GM18861 (cell line): ENCODE measurements around the gene UBAC1.
A peak's percentile ranks its signal among the peaks of the same experiment; 100 is the strongest.

ENCODE experiments used
- ATAC-seq: cut with Tn5 transposase; IDR thresholded peaks from one replicate; pipeline ENCODE4 v1.9.1; 2021; ENCODE audit not compliant: unreplicated experiment

UBAC1 gene, protein sequence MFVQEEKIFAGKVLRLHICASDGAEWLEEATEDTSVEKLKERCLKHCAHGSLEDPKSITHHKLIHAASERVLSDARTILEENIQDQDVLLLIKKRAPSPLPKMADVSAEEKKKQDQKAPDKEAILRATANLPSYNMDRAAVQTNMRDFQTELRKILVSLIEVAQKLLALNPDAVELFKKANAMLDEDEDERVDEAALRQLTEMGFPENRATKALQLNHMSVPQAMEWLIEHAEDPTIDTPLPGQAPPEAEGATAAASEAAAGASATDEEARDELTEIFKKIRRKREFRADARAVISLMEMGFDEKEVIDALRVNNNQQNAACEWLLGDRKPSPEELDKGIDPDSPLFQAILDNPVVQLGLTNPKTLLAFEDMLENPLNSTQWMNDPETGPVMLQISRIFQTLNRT

DNA sequence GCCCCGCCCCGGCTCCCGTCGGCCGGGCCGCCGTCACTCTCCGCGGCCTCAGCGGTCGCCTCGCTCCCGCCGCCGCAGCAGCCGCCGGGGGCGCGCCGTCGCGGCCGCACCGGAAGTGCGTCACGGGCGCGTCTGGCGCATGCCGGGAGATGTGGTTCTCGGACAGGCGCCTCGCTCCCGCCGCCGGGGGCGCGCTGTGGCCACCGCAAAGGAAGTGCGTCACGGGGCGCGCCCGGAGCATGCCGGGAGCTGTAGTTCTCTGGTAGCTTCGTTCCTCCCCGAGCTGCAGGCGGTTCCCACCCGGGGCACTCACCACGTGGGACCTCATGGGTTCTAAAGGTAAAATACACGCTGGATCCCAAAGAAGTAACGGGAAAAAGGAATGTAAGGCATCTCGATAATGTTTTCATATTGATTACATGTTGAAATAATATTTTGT is at the start of gene UBAC1:
Gene UBAC1 (minus strand): TSS at position 97 of the 439 bp plus-strand sequence. CDS start 211 bp downstream, outside the sequence.
- peak; percentile 89 for ATAC-seq

DNA sequence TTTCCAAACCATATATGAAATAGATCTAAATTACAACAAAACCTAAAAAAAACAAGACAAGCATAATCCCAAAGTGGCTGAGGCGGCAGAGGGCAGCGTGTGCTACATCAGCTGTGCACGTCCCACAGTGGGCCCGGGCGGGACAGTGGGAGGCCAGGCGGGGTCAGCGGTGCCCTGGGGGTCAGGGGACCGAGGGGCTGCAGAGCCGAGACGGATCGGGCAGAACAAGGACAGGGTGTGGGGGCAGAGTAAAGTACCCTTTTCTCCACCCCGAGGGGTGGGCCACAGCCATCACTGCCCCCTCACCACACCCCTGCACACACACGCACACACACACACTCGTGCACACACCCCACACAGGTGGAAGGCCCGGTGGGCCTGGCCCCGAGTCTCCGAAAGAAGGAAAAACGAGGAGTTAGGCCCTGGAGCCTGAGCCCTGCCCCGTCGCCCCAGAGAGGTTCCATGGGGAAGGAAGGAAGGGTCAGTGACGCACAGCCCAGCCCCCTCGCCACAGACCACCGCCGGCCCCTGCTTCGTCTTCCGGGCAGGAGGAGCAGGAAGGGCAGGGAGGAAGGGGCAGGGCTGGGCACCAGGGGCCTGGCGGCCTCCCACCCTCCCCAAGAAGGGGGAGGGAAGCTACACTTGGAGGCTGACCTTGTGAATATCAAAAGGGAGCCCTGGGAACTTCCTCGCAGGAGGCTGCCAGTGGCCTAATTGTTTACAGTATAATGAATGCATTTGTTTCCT is 49.6 kb upstream of the UBAC1 start:
- ATAC-seq: no peak

- no peak for ATAC-seq
These were observed 49.0 kb upstream of the UBAC1 start for GRCh38 chr9:136010176-136010575.

GRCh38 chr9:136009516-136009915 is 48.3 kb upstream of the UBAC1 start:
- ATAC-seq: no peak

DNA sequence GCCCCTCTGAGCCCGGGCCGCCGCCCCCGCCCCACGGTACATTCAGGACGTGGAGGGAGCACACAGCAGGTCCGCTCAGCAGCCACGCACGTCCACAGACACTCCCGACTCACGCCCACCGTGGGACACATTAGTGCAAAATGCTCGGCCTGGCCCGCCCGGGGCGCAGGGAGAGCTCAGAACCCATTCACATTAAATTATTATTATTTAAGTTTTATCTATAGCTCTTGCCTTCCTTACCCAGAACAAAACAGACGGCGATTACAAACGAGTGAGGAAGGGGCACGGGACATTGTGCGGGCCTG is 47.5 kb upstream of the UBAC1 start:
- no peak for ATAC-seq

DNA sequence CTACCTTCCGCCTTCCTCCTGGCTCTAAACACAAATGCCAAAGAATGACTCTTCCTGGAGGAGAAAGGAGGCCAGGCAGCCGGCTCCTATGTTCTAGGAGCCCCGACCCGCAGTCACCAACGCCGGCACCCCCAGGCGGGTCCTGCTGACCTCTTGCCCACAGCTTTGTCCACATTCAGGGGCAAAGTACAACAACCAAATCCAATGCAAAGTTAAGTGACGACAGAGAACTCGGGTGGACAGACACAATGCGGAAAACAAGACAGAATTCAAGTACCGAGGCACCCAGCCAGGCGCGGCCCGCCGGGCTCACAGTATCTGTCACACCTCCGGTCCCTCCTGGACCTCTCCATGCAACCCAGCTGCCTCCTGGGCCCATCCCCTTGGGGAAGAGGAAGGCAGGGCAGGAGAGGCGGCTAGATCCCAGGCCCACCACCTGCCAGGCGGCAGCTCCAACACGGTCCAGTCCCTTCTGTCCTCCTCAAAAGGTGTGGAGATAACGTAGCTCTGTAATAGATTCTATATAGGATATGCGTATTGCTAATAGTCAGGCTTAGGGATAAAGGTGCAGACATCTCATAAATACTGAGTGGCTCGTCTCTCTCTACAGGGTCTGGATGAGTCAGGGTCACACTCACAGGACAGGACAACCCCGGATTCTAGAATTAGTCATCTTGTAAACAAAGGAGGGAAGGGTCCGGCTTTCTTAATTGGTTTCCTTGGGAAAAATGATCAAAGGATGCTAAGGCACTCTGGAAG is 46.9 kb upstream of the UBAC1 start:
- ATAC-seq: no peak

- no peak for ATAC-seq
These were observed 46.2 kb upstream of the UBAC1 start for GRCh38 chr9:136007276-136007933.

GRCh38 chr9:136006169-136006568 is 45.0 kb upstream of the UBAC1 start:
- ATAC-seq: no peak

DNA sequence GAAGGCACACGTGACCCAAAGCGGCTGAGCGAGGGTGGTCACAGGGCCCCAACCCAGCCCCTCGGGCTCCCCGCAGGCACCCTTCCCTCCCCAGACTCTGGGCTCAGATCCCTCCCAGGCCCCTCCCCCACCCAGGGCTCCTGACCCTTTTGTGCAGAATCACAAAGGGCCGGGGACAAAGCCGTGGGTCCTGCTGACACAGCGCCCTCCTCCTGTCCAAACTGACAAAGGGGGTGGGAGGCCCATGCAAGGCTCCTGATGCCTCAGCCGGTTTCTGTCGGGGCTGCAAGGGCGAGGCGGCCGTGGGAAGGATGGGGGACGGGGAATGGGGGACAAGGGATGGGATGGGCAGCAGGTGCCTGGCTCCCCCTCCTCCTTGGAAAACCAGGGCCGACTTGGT is 43.5 kb upstream of the UBAC1 start:
- ATAC-seq: no peak

GRCh38 chr9:136004219-136004618 is 43.0 kb upstream of the UBAC1 start:
- no peak for ATAC-seq

GRCh38 chr9:136003411-136004218 is 42.4 kb upstream of the UBAC1 start:
- no peak for ATAC-seq

- ATAC-seq: no peak
These were observed 41.7 kb upstream of the UBAC1 start for GRCh38 chr9:136002881-136003280.

- no peak for ATAC-seq
These were observed 41.0 kb upstream of the UBAC1 start for GRCh38 chr9:136002215-136002614.

DNA sequence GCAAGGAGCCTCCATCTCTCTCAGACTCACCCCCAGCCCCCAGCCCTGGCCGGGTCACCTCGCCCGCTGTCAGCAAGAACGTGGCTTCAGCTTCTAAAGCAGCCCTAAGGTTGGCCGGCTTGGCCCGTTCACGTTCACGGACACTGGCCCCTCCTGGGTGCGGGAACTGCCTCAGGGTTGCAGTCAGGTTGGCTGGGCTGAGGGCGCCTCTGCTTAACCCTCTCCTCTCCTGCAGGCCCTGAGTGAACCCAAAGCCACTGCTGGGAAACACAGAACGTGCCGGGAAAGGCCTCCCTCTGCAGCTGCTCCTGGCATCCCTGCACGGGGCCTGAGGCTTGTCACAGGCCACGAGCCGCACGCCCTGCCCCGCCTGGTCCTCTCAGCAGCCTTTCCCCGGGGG is 40.1 kb upstream of the UBAC1 start:
- no peak for ATAC-seq

GRCh38 chr9:135998410-135999071 is 37.4 kb upstream of the UBAC1 start:
- no peak for ATAC-seq

DNA sequence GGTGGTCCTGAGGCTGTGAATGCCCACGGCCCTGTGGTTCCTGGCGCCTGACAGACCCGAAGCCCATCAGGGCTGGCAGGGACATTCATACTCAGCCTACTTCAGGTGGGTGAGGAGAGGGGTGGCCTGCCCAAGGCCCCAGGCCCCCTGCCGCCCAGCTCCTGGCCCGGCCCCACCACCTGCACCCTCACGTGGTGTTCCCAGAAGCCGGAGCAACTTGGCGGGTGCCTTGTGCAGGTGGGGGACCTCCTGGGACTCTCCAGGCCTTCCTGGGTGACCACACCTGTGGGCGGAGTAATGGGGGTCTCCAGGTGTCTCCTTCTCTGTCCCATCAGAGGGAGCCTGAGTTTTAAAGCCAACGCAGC is 36.8 kb upstream of the UBAC1 start:
- ATAC-seq: no peak

DNA sequence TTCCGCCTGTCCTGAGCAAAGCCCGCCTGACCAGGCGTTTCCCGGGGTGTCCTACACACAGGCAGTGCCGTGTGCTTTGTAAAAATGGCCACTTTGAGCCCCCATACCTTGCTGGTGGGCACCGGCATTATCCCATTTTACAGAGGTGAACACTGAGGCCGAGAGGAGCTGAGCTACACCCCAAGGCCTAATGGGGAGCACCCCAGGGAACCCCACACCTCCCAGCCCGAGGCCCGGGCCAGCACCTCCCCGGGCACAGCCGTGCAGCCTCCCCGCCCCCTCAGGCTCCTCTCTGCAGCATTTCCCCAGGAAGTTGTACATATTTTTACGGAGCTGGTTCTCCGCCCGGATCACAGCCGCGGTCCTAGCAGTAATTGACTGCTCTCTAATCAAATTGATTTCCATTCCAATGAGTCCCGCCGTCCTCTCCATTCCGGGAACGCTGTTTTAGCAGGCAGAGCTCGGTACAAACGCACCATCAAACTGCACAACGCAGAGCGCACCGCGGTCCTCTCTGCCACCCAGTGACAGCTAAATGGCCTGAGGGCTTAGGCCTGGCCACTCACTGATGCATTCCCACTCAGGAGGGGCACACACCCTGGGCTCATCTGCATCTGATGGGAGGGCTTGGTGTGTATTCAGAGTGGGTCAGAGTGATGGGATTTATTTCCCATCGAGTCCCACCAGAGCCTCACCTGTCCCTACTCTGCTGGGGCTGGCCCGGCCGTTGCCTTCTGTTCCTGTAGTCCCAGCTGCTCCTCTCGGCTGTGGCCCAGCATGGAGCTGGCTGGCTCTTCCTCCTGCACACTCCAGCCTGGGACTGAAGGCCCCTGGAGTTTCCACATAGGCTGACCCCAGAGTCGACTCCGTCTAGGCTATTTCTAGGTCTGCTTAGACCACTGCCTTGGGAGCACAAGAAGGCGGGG is 36.2 kb upstream of the UBAC1 start:
- no peak for ATAC-seq

- ATAC-seq: no peak
These were observed 34.6 kb upstream of the UBAC1 start for GRCh38 chr9:135995816-135996215.
